KMS-11 (cell line): ENCODE measurements around the gene SIPA1.

Source experiments
- H2AFZ ChIP-seq: fragments of 200-600 bp; sonication (generic); 2 replicates; pipeline ENCODE4 v1.6.1; 2016; ENCODE audit warnings: antibody characterized with exemption, mixed run types, low read depth
- H3K27ac ChIP-seq: fragments of 200-600 bp; sonication (generic); 2 replicates; pipeline ENCODE4 v1.6.1; 2016; ENCODE audit warnings: mild to moderate bottlenecking, mixed run types
- H3K27me3 ChIP-seq: fragments of 200-600 bp; sonication (generic); 2 replicates; pipeline ENCODE4 v1.6.1; 2017; ENCODE audit warnings: mild to moderate bottlenecking, low read depth, mixed run types, moderate library complexity; ENCODE audit not compliant: insufficient read depth
- H3K36me3 ChIP-seq: fragments of 200-600 bp; sonication (generic); 2 replicates; pipeline ENCODE4 v1.6.1; 2017; ENCODE audit warnings: mild to moderate bottlenecking, mixed run types; ENCODE audit not compliant: insufficient read depth
- H3K4me1 ChIP-seq: fragments of 200-600 bp; sonication (generic); 2 replicates; pipeline ENCODE4 v1.6.1; 2016; ENCODE audit warnings: mild to moderate bottlenecking, low read depth, mixed run types; ENCODE audit not compliant: poor library complexity, severe bottlenecking
- H3K4me2 ChIP-seq: fragments of 200-600 bp; sonication (generic); 2 replicates; pipeline ENCODE4 v1.7.0; 2016; ENCODE audit warnings: mild to moderate bottlenecking, mixed run types
- H3K4me3 ChIP-seq: fragments of 200-600 bp; sonication (generic); IDR thresholded peaks from 2 replicates; pipeline ENCODE4 v1.6.1; 2017; ENCODE audit warnings: low read depth, low read length, mixed read lengths; ENCODE audit not compliant: insufficient read depth
- H3K79me2 ChIP-seq: fragments of 200-600 bp; sonication (generic); 2 replicates; pipeline ENCODE4 v1.6.1; 2016; ENCODE audit warnings: low read depth, mixed run types; ENCODE audit not compliant: insufficient read depth
- H3K9ac ChIP-seq: fragments of 200-600 bp; sonication (generic); 2 replicates; pipeline ENCODE4 v1.6.1; 2016; ENCODE audit warnings: mild to moderate bottlenecking, mixed run types
- H4K20me1 ChIP-seq: fragments of 200-600 bp; sonication (generic); 2 replicates; pipeline ENCODE4 v1.6.1; 2016; ENCODE audit warnings: mild to moderate bottlenecking, mixed run types; ENCODE audit not compliant: insufficient read depth
- CTCF ChIP-seq: fragments of 200-600 bp; sonication (generic); conservative IDR thresholded peaks from 2 replicates; pipeline ENCODE4 v1.6.1; 2017; ENCODE audit warnings: low read depth, mild to moderate bottlenecking, antibody characterized with exemption, low read length, moderate library complexity, mixed read lengths

SIPA1 gene

GRCh38 chr11:65599216-65599954 is 38.5 kb upstream of the SIPA1 start:
- no peak overlapping the region for H3K27ac ChIP-seq
- no peak overlapping the region for H3K4me2 ChIP-seq
- no peak overlapping the region for H2AFZ ChIP-seq
- no peak for TF ChIP-seq CTCF
- peaks cover 14% of the 10 kb centered on the region for H3K4me1 ChIP-seq
- H3K79me2 ChIP-seq = no peaks in the 10 kb centered on the region
- H3K36me3 ChIP-seq = no peaks in the 10 kb centered on the region
- no peak overlapping the region for H3K9ac ChIP-seq
- no peak overlapping the region for H3K4me3 ChIP-seq
- H3K27me3 ChIP-seq = no peaks in the 10 kb centered on the region
- H4K20me1 ChIP-seq = no peaks in the 10 kb centered on the region

- no peak for TF ChIP-seq CTCF
- no peaks in the 10 kb centered on the region for H3K27me3 ChIP-seq
- no peaks in the 10 kb centered on the region for H4K20me1 ChIP-seq
- H3K36me3 ChIP-seq = no peaks in the 10 kb centered on the region
- H3K79me2 ChIP-seq = no peaks in the 10 kb centered on the region
- H3K27ac ChIP-seq = no peak overlapping the region
- no peak overlapping the region for H2AFZ ChIP-seq
- no peak overlapping the region for H3K4me3 ChIP-seq
- H3K4me2 ChIP-seq = no peak overlapping the region
- H3K4me1 ChIP-seq = peaks cover 12% of the 10 kb centered on the region
- no peak overlapping the region for H3K9ac ChIP-seq
These were observed 38.0 kb upstream of the SIPA1 start for GRCh38 chr11:65599955-65600246.

- TF ChIP-seq CTCF = no peak
- Histone ChIP-seq H3K4me2 (no peak overlapping the region), H3K4me1 (no peaks in the 10 kb centered on the region), H3K27ac (no peak overlapping the region), H3K9ac (no peak overlapping the region), H3K27me3 (no peaks in the 10 kb centered on the region), H2AFZ (no peak overlapping the region), H3K36me3 (no peaks in the 10 kb centered on the region), H3K79me2 (no peaks in the 10 kb centered on the region), H4K20me1 (no peaks in the 10 kb centered on the region), H3K4me3 (no peak overlapping the region)
These were observed 33.6 kb upstream of the SIPA1 start for GRCh38 chr11:65604258-65604657.

GRCh38 chr11:65606876-65607613 is 30.9 kb upstream of the SIPA1 start:
- H3K27me3 ChIP-seq = no peaks in the 10 kb centered on the region
- H3K4me1 ChIP-seq = peaks cover 8% of the 10 kb centered on the region
- H3K9ac ChIP-seq = no peak overlapping the region
- H4K20me1 ChIP-seq = no peaks in the 10 kb centered on the region
- no peaks in the 10 kb centered on the region for H3K36me3 ChIP-seq
- H2AFZ ChIP-seq = no peak overlapping the region
- no peak for TF ChIP-seq CTCF
- H3K4me2 ChIP-seq = no peak overlapping the region
- H3K27ac ChIP-seq = no peak overlapping the region
- H3K4me3 ChIP-seq = no peak overlapping the region
- H3K79me2 ChIP-seq = 0 out of 2 replicates have a peak, but pooled peaks cover 3% of the 10 kb centered on the region
